NOMO-1 (cell line): Measurements from ENCODE around the gene NEDD4L.
"Not testable (repeated sequence)": the region's sequence is repeated elsewhere in the genome, so short reads cannot be mapped to it uniquely, and the experiment has no call there.

ENCODE experiments used
- DNase-seq, 2 experiments: peaks; one replicate each; lab custom pipeline; 2025; ENCODE audit not compliant: unreplicated experiment in 2 of 2; lab: John Stamatoyannopoulos, UW

NEDD4L gene

DNA sequence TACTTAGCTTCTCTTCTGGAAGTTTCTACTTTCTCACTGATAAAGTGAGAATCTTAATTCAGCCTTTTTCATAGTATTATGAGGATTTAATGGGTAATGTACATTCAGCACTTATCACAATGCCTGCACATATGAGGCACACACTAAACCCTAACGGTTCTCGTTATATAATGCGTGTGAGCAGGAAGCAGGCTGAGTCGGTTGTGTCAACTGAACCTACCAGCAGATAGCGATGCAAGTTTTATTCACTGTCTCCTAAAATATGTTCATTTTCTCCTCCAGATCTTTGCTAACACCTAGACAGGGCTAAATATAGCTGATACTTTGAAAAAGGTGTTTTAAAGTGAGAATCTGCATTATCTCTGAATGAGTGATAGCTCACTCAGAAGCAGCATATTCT lies 383.3 kb downstream of the NEDD4L start:
- DNase-seq = no peak

DNA sequence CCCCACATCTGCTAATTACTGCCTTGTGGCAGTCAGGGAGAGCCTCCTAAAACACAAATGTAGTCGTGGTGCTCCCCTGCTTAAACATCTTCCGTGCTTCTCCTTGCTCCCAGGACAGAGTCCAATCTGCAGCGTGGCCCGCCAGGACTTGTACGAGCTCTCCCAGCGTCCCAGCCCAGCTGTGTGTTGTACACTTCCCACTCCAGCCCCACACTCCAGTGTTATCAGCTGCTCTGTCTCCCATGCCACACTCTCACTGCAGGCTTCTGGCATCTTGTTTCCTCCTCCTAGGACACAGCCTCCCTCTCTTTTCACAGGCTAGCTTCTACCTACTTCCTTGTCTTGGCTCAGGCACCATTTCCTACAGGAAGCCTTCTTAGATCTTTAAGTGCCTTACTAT lies 385.4 kb downstream of the NEDD4L start:
- DNase-seq = no peak

GRCh38 chr18:58431215-58431614 lies 387.2 kb downstream of the NEDD4L start:
- DNase-seq = no peak

DNA sequence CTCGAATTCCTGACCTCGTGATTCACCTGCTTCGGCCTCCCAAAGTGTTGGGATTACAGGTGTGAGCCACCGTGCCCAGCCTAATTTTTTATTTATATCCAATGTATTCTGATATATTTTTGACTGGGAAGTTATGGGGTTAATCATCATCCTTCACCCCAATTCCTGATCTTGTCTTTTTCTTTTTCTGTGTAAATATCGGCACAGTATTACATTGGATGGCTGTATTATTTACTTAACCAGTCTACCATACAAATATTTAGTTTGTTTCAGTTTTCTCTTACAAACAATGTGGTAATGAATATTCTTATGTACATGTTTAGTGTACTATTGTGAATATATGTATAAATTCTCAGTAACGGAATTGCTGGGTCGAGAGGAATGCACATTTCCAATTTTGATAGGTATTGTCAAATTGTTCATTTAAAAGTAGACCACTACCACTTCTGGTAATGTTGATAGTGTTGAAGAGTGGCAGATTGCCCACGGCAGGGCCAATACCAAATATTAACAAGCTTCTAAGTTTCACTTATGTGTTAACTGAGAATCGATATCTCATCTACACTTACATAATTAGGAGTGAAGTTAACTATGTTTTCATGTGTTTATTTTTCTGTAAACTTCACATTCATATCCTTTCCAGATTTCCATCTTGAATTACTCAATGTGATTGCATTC lies 388.2 kb downstream of the NEDD4L start:
- no peak for DNase-seq

DNA sequence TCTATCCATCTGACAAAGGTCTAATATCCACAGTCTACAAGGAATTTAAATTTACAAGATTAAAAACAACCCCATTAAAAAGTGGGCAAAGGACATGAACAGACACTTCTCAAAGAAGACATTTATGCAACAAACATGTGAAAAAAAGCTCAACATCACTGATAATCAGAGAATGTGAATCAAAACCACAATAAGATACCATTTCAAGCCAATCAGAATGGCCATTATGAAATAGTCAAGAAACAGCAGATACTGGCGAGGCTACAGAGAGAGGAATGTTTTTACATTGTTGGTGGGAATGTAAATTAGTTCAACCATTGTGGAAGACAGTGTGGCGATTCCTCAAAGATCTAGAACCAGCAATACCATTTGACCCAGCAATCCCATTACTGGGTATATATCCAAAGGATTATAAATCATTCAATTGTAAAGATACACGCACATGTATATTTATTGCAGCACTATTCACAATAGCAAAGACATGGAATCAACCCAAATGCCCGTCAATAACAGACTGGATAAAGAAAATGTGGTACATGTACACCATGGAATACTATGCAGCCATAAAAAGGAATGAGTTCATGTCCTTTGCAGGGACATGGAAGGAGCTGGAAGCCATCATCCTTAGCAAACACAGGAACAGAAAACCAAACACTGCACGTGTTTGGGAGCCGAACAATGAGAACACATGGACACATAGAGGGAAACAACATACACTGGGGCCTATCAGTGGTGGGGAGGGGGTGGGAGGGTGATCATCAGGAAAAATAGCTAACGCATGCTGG lies 391.4 kb downstream of the NEDD4L start:
- not testable (repeated sequence) for DNase-seq

DNA sequence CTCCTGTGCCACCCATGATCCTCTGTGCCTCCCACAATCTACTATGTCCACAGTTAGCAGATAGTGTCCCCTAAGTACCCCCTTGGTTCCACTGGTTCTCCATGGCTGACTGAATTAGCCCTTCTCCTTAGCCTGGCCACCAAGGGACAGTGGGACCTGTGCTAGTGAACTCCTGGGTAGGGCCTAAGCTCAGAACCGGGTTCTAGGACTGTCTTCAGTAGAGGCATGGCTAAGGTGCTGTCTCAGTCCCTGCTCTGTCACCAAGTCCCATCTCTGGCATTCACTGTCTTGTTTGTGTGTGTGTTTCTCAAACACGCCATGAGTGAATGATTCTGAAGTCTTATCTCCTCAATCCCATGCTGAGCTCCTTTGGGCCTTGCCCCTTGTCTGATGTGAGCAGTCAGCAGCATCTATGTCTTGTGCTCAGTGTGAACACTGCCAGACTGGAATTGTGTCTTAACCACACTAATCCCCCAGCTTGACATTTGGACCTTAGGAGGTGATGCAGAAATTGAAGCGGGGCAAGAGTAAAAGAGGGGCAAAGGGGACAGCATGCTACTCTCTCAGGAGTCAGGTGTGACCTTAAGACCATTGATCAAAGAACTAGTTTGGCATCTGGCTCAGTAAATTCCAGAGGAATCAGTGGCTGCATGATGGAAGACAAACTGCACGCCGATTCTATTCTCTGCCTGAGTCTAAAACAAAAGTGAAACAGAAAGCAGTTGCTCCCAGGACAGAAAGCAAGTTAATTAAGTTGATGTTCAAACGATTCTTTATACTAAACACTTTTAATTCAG lies 394.3 kb downstream of the NEDD4L start:
- DNase-seq = peak in 1 of 2 experiments; percentile 25

DNA sequence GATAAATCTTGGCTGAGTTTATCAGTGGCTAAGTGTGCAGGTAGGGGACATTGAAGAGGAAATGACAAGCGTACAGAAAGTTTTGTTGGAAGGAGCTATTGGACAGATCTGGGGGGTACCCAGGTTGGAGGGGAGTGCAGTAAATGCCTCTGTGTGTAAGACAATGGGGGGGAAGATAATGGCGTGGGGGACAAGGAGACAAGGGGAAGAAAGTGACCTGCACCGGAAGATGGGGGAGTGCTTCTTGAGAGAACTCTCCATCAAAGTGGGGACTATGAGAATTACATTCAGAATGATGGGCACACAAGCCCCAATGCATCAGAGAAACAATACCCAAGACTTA lies 394.9 kb downstream of the NEDD4L start:
- no peak for DNase-seq

DNA sequence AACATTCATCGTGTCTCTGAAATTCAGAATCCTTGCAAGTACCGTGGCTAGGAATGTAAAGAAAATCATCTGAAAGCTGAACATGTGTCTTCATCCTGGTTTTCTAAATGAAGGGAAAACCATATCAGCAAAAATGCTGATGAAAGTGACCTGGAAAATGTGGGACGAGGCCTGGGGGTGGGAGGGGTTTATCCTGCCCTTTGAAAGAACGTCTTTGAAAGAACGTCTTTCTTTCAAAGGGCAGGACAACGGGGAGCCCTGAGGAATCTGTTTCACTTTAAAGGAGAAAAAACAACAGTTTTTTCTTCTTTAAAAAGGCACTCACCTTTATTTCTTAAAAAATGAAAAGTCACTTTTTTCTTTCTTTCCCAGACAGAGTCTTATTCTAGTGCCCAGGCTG lies 399.6 kb downstream of the NEDD4L start:
- DNase-seq = no peak

- no peak for DNase-seq
Measured at GRCh38 chr18:58446391-58447060, 402.5 kb downstream of the NEDD4L start.

DNA sequence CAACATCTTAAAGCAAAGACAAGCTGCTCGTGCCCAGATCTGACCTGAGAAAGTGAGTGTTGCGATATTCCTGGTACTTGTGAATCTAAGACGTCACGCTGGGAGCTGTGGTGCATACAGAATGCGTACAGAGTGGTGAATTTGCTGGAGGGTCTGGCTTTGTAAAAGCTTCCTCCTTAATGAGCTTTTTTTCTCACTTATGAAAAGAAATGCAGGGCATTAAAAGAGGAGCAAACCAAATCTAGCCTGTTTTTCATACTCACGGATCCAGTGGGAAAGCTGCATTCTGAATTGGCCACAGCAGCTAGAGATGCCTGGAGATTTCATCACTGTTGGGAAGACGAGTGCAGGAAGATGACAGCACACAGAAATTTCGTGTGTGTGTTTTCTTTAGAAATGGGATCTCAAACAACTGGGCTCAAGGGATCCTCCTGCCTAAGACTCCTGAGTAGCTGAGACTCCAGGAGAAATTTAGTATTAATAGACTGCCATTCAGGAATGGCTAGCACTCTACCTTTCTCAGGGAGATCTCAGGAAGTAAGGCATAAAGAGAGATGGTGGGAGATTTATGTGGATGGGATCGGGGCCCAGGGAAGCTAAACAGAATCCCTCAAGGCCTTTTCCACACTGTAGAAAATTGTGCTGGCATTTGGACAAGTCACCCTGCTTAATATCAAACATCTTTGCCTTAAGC lies 403.5 kb downstream of the NEDD4L start:
- DNase-seq = no peak

- DNase-seq = no peak
Measured at GRCh38 chr18:58449464-58449863, 405.4 kb downstream of the NEDD4L start.
